AG04449 (cell line): ENCODE measurements around the gene SLC38A3.

Experiments used
- CTCF ChIA-PET: fragments of 350-600 bp; formaldehyde crosslinking; extraction: SDS; loops from one replicate; lab custom pipeline; 2021; ENCODE audit warnings: antibody characterized with exemption; lab: Yijun Ruan, JAX
- POLR2A ChIA-PET: fragments of 400-600, 350-600 bp; formaldehyde crosslinking; extraction: SDS; loops from one replicate; lab custom pipeline; 2020; ENCODE audit warnings: antibody characterized with exemption, inconsistent platforms; lab: Yijun Ruan, JAX
- DNase-seq: peaks from one replicate; pipeline ENCODE4 v3.0.0-alpha.2; 2010; ENCODE audit warnings: low read depth, low spot score
- H3K4me3 ChIP-seq: 2 replicates; pipeline ENCODE4 v1.5.1; 2011; ENCODE audit warnings: low read depth, mild to moderate bottlenecking, control low read depth, low read length
- CTCF ChIP-seq: IDR thresholded peaks from one replicate; pipeline ENCODE4 v1.5.1; 2011; ENCODE audit warnings: mild to moderate bottlenecking, moderate library complexity, low read length, control low read depth, inconsistent platforms; ENCODE audit not compliant: insufficient read depth; ENCODE audit errors: missing control alignments

Gene SLC38A3

GRCh38 chr3:50177346-50177745, 27.7 kb upstream of the SLC38A3 start:
- DNase-seq = no peak
- TF ChIP-seq CTCF = no peak
- H3K4me3 ChIP-seq = no peak overlapping the region
- CTCF ChIA-PET = interaction anchor here (0.9 to 25.9 kb wide), 3 partner anchors 12 to 52 kb away, joined by 3 to 817 read pairs (median 283); partner anchors contain the start of gene GNAT1
- POLR2A ChIA-PET = no interaction called here

GRCh38 chr3:50179710-50180109, 25.4 kb upstream of the SLC38A3 start:
- POLR2A ChIA-PET = no interaction called here

GRCh38 chr3:50181985-50182384, 23.1 kb upstream of the SLC38A3 start:
- ChIA-PET CTCF (interaction anchor here (1.3 to 25.9 kb wide), 5 partner anchors 7 to 77 kb away, joined by 3 to 1029 read pairs (median 283); partner anchors contain the start of genes GNAT1 and SLC38A3), POLR2A (interaction anchor here (1.1 kb wide), 1 partner anchor 59 kb away, joined by 3 read pairs; no protein-coding TSS in a partner anchor)
- no peak for DNase-seq
- TF ChIP-seq CTCF = no peak
- H3K4me3 ChIP-seq = no peak overlapping the region

More at GRCh38 chr3:50179710-50180109, 25.4 kb upstream of the SLC38A3 start:
- CTCF ChIA-PET = interaction anchor here (0.9 to 25.9 kb wide), 3 partner anchors 9 to 54 kb away, joined by 3 to 817 read pairs (median 283); partner anchors contain the start of gene GNAT1
- H3K4me3 ChIP-seq = no peak overlapping the region
- TF ChIP-seq CTCF = no peak
- no peak for DNase-seq

GRCh38 chr3:50182533-50183099, 22.5 kb upstream of the SLC38A3 start:
- no peak overlapping the region for H3K4me3 ChIP-seq
- no peak for DNase-seq
- ChIA-PET POLR2A (no interaction called here), CTCF (interaction anchor here (16.0 to 25.9 kb wide), 4 partner anchors 6 to 57 kb away, joined by 283 to 1029 read pairs (median 550); partner anchors contain the start of genes GNAT1 and SLC38A3)
- no peak for TF ChIP-seq CTCF

GRCh38 chr3:50183755-50184154, 21.3 kb upstream of the SLC38A3 start:
- no peak for TF ChIP-seq CTCF
- no peak overlapping the region for H3K4me3 ChIP-seq
- POLR2A ChIA-PET = no interaction called here
- CTCF ChIA-PET = interaction anchor here (16.0 to 25.9 kb wide), 4 partner anchors 5 to 58 kb away, joined by 283 to 1029 read pairs (median 550); partner anchors contain the start of genes GNAT1 and SLC38A3
- no peak for DNase-seq

GRCh38 chr3:50184242-50184978, 20.7 kb upstream of the SLC38A3 start:
- ChIA-PET POLR2A (no interaction called here), CTCF (interaction anchor here (16.0 to 25.9 kb wide), 4 partner anchors 5 to 59 kb away, joined by 283 to 1029 read pairs (median 550); partner anchors contain the start of genes GNAT1 and SLC38A3)
- no peak overlapping the region for H3K4me3 ChIP-seq
- DNase-seq = no peak
- no peak for TF ChIP-seq CTCF
